HCT116 (cell line): Measurements from ENCODE around the gene PRIMA1. TPM values are rescaled to one million over a fixed set of nuclear protein-coding genes. Genes with fewer than 3 reads are reported as not detected.

ENCODE experiments used
- ATAC-seq: fragments of 200-7000 bp; cut with Tn5 transposase; 2 replicates; pipeline ENCODE4 v1.9.1; 2020; ENCODE audit warnings: mild to moderate bottlenecking, moderate library complexity
- BruUV-seq: library from RNA; stranded (reverse); fragments of 400-500 nt; replicated peaks from 2 replicates; lab custom pipeline; 2021; lab: Mats Ljungman, UMichigan
- CTCF ChIA-PET: fragments of 300-600 bp; sonication (Branson Sonifier 250); formaldehyde crosslinking; loops from one replicate; lab custom pipeline; 2021; ENCODE audit warnings: antibody characterized with exemption; lab: Charles Lee
- POLR2A ChIA-PET: fragments of 300-600, 350-600 bp; sonication (Branson Sonifier 250); formaldehyde crosslinking; loops from one replicate; lab custom pipeline; 2021; ENCODE audit warnings: antibody characterized with exemption; lab: Charles Lee
- RAD21 ChIA-PET, 2 experiments: fragments of 300-600 bp; sonication (Branson Sonifier 250); formaldehyde crosslinking; loops; one replicate each; lab custom pipeline; 2023; ENCODE audit warnings: low total read pairs in 2 of 2; ENCODE audit not compliant: uncharacterized antibody in 2 of 2, unreplicated experiment in 2 of 2, low non-redundant PET in 1 of 2; lab: Charles Lee
- DNase-seq: peaks from one replicate; pipeline ENCODE4 v3.0.0-alpha.2; 2010; ENCODE audit warnings: low read depth, low spot score
- H2AFZ ChIP-seq: fragments of 200-600 bp; shearing (Covaris generic), sonication (generic); 2 replicates; pipeline ENCODE4 v1.6.1; 2017; ENCODE audit warnings: low read depth, mixed run types, mixed read lengths, antibody characterized with exemption, low read length; ENCODE audit not compliant: poor library complexity, severe bottlenecking
- H3K27ac ChIP-seq: 2 replicates; pipeline ENCODE4 v1.5.1; 2012; ENCODE audit warnings: low read depth, low read length
- H3K27me3 ChIP-seq: fragments of 200-600 bp; sonication (generic); 2 replicates; pipeline ENCODE4 v1.6.1; 2016; ENCODE audit warnings: mixed run types, low read length, mixed read lengths; ENCODE audit not compliant: insufficient read depth
- H3K36me3 ChIP-seq, 2 experiments: fragments of 200-500 bp in 1 of 2; fragments of 200-600 bp in 1 of 2; sonication (Bioruptor generic) in 1 of 2; sonication (generic) in 1 of 2; 2 replicates each; pipeline versions ENCODE4 v1.5.1 to v1.6.1; 2014 to 2016; ENCODE audit warnings: low read length in 2 of 2, inconsistent platforms in 1 of 2, mixed read lengths in 1 of 2, mixed run types in 1 of 2; ENCODE audit not compliant: insufficient read depth in 2 of 2, control insufficient read depth in 1 of 2
- H3K4me1 ChIP-seq, 2 experiments: fragments of 200-600 bp in 1 of 2; sonication (generic) in 1 of 2; 2 replicates each; pipeline versions ENCODE4 v1.5.1 to v1.6.1; 2012 to 2017; ENCODE audit warnings: low read length in 2 of 2, inconsistent platforms in 1 of 2, mild to moderate bottlenecking in 1 of 2, mixed read lengths in 1 of 2, mixed run types in 1 of 2, moderate library complexity in 1 of 2; ENCODE audit not compliant: insufficient read depth in 2 of 2, control insufficient read depth in 1 of 2
- H3K4me2 ChIP-seq: fragments of 200-600 bp; sonication (generic); 2 replicates; pipeline ENCODE4 v1.6.1; 2017; ENCODE audit warnings: mixed run types, low read length, mixed read lengths
- H3K4me3 ChIP-seq, 2 experiments: fragments of 200-600 bp in 1 of 2; sonication (generic) in 1 of 2; replicated peaks in 1 of 2; 2 replicates each; pipeline ENCODE4 v1.5.1; 2011 to 2016; ENCODE audit warnings: low read length in 2 of 2, control low read depth in 1 of 2, low read depth in 1 of 2, mild to moderate bottlenecking in 1 of 2, mixed read lengths in 1 of 2, mixed run types in 1 of 2
- H3K79me2 ChIP-seq: fragments of 200-600 bp; sonication (generic); 2 replicates; pipeline ENCODE4 v1.6.1; 2017; ENCODE audit warnings: mild to moderate bottlenecking, mixed run types, low read length, moderate library complexity, mixed read lengths; ENCODE audit not compliant: insufficient read depth
- H3K9ac ChIP-seq: fragments of 200-600 bp; sonication (generic); 2 replicates; pipeline ENCODE4 v1.6.1; 2016; ENCODE audit warnings: low read length, mixed read lengths
- H3K9me2 ChIP-seq: fragments of 200-600 bp; sonication (generic), shearing (Covaris generic); 2 replicates; pipeline ENCODE4 v1.6.1; 2017; ENCODE audit warnings: mixed run types, mild to moderate bottlenecking, moderate library complexity; ENCODE audit not compliant: insufficient read depth
- H3K9me3 ChIP-seq, 2 experiments: fragments of 200-500 bp in 1 of 2; fragments of 200-600 bp in 1 of 2; sonication (Bioruptor generic) in 1 of 2; sonication (generic) in 1 of 2; 2 replicates each; pipeline ENCODE4 v1.6.1; 2014 to 2017; ENCODE audit warnings: low read length in 2 of 2, mixed read lengths in 2 of 2, inconsistent platforms in 1 of 2, low read depth in 1 of 2, mild to moderate bottlenecking in 1 of 2, mixed run types in 1 of 2, moderate library complexity in 1 of 2; ENCODE audit not compliant: control insufficient read depth in 1 of 2, insufficient read depth in 1 of 2
- H4K20me1 ChIP-seq: fragments of 200-600 bp; sonication (generic), shearing (Covaris generic); 2 replicates; pipeline ENCODE4 v1.6.1; 2017; ENCODE audit warnings: mixed run types, mild to moderate bottlenecking, moderate library complexity; ENCODE audit not compliant: insufficient read depth
- CBX3 ChIP-seq: IDR thresholded peaks from 2 replicates; pipeline ENCODE4 v1.6.1; 2012; ENCODE audit warnings: low read depth
- CEBPB ChIP-seq: IDR thresholded peaks from 2 replicates; pipeline ENCODE4 v1.6.1; 2012; ENCODE audit warnings: low read depth
- ELF1 ChIP-seq: IDR thresholded peaks from 2 replicates; pipeline ENCODE4 v1.6.1; 2012; ENCODE audit warnings: low read depth, borderline replicate concordance
- EZH2 ChIP-seq: fragments of 200-600 bp; sonication (generic); IDR thresholded peaks from 2 replicates; pipeline ENCODE4 v1.6.1; 2017; ENCODE audit warnings: antibody characterized with exemption, mixed run types
- EZH2phosphoT487 ChIP-seq: fragments of 200-600 bp; IDR thresholded peaks from 2 replicates; pipeline ENCODE4 v1.6.1; 2018; ENCODE audit warnings: antibody characterized with exemption, borderline replicate concordance
- FOSL1 ChIP-seq: IDR thresholded peaks from 2 replicates; pipeline ENCODE4 v1.6.1; 2012; ENCODE audit warnings: low read depth
- JUND ChIP-seq: IDR thresholded peaks from 2 replicates; pipeline ENCODE4 v1.6.1; 2012
- MAX ChIP-seq: IDR thresholded peaks from 2 replicates; pipeline ENCODE4 v1.6.1; 2012
- POLR2AphosphoS5 ChIP-seq: IDR thresholded peaks from 2 replicates; pipeline ENCODE4 v1.6.1; 2011; ENCODE audit warnings: mild to moderate bottlenecking, low read depth, low read length, moderate library complexity
- RAD21 ChIP-seq: IDR thresholded peaks from 2 replicates; pipeline ENCODE4 v1.6.1; 2012; ENCODE audit warnings: low read depth, mild to moderate bottlenecking
- REST ChIP-seq: IDR thresholded peaks from 2 replicates; pipeline ENCODE4 v1.6.1; 2012; ENCODE audit warnings: low read depth
- SIN3A ChIP-seq: IDR thresholded peaks from 2 replicates; pipeline ENCODE4 v1.6.1; 2012; ENCODE audit warnings: low read depth
- SP1 ChIP-seq: IDR thresholded peaks from 2 replicates; pipeline ENCODE4 v1.6.1; 2012; ENCODE audit warnings: low read depth
- SRF ChIP-seq: IDR thresholded peaks from 2 replicates; pipeline ENCODE4 v1.6.1; 2012; ENCODE audit warnings: low read depth
- TCF7L2 ChIP-seq: IDR thresholded peaks from 2 replicates; pipeline ENCODE4 v1.7.0; 2011; ENCODE audit warnings: borderline replicate concordance, inconsistent platforms; ENCODE audit not compliant: insufficient read depth, insufficient read length; ENCODE audit errors: extremely low read depth
- YY1 ChIP-seq: IDR thresholded peaks from 2 replicates; pipeline ENCODE4 v1.6.1; 2011; ENCODE audit warnings: low read length, low read depth, moderate library complexity, mild to moderate bottlenecking; ENCODE audit not compliant: insufficient replicate concordance; ENCODE audit errors: extremely low read depth
- ZBTB33 ChIP-seq: IDR thresholded peaks from 2 replicates; pipeline ENCODE4 v1.6.1; 2011; ENCODE audit warnings: mild to moderate bottlenecking, low read length, moderate library complexity; ENCODE audit not compliant: insufficient replicate concordance; ENCODE audit errors: extremely low read depth
- ZNF274 ChIP-seq: fragments of 200-500 bp; sonication (Bioruptor generic); IDR thresholded peaks from 2 replicates; pipeline ENCODE4 v1.6.1; 2014; ENCODE audit warnings: mild to moderate bottlenecking, low read depth, low read length, inconsistent platforms
- intact Hi-C: fragments of 100-400 bp; cut with micrococcal nuclease; formaldehyde crosslinking; loops from 2 replicates; pipeline ENCODE4 v1.10.0; 2022
- total RNA-seq: library from RNA; stranded (reverse); gene quantifications from one replicate; pipeline ENCODE4 v1.2.1, GENCODE V29; 2021; ENCODE audit not compliant: unreplicated experiment
- TF ChIP-seq, protein P1 (sequence below), 3 experiments: fragments of 200-600 bp in 1 of 3; sonication (generic) in 1 of 3; IDR thresholded peaks in 2 of 3; conservative IDR thresholded peaks in 1 of 3; 2 replicates each; pipeline ENCODE4 v1.5.1; 2012 to 2017; ENCODE audit warnings: low read depth in 2 of 3, low read length in 2 of 3, antibody characterized with exemption in 1 of 3, borderline replicate concordance in 1 of 3, control low read depth in 1 of 3, mild to moderate bottlenecking in 1 of 3, mixed read lengths in 1 of 3, mixed run types in 1 of 3, moderate library complexity in 1 of 3; ENCODE audit not compliant: insufficient read depth in 1 of 3

The PRIMA1 gene
- total RNA-seq, 1 experiment from 2014 or later: 1.5 TPM

DNA sequence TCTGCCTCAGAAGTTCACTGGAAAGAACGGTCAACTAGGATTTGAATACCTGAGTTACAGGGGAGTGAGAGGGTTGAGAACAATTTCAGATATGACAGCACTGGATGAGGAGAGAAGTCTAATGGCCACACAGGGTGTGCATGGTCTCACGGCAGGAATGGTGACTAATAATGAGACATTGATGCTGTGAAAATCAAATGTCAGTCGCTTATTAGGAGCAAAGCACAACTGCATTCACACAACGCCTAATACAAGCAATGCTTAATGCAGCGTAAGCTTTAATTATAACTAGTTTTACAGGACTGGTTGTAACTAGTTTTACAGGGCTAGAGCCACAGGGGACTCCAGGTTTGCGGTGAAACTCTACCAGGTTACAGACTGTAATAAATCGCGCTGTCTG lies 23.4 kb upstream of the PRIMA1 start:
- H3K4me2 ChIP-seq: no peak overlapping the region
- no peak overlapping the region for H3K4me3 ChIP-seq
- H3K27ac ChIP-seq: no peak overlapping the region
- H3K79me2 ChIP-seq: no peaks in the 10 kb centered on the region
- no peaks in the 10 kb centered on the region for H3K27me3 ChIP-seq
- H3K4me1 ChIP-seq: no peaks in the 10 kb centered on the region
- no peak for DNase-seq
- no peaks in the 10 kb centered on the region for H3K36me3 ChIP-seq
- no peaks in the 10 kb centered on the region for H4K20me1 ChIP-seq
- no TSS peak for BruUV-seq
- intact Hi-C loops: no loop called here
- no peak for ATAC-seq
- no peaks in the 10 kb centered on the region for H3K9me2 ChIP-seq
- POLR2A ChIA-PET: no interaction called here
- H3K9ac ChIP-seq: no peak overlapping the region
- RAD21 ChIA-PET: no interaction called here
- CTCF ChIA-PET: no interaction called here
- no peak overlapping the region for H2AFZ ChIP-seq
- TF ChIP-seq, protein P1, sequence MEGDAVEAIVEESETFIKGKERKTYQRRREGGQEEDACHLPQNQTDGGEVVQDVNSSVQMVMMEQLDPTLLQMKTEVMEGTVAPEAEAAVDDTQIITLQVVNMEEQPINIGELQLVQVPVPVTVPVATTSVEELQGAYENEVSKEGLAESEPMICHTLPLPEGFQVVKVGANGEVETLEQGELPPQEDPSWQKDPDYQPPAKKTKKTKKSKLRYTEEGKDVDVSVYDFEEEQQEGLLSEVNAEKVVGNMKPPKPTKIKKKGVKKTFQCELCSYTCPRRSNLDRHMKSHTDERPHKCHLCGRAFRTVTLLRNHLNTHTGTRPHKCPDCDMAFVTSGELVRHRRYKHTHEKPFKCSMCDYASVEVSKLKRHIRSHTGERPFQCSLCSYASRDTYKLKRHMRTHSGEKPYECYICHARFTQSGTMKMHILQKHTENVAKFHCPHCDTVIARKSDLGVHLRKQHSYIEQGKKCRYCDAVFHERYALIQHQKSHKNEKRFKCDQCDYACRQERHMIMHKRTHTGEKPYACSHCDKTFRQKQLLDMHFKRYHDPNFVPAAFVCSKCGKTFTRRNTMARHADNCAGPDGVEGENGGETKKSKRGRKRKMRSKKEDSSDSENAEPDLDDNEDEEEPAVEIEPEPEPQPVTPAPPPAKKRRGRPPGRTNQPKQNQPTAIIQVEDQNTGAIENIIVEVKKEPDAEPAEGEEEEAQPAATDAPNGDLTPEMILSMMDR (IDR thresholded peaks at IDR 0.05 in 2 of 3, conservative IDR thresholded peaks at IDR 0.05 in 1 of 3; ENCODE audit: borderline replicate concordance in 1 of 3, insufficient read depth in 1 of 3, low read depth in 2 of 3, low read length in 2 of 3): no peak
- TF ChIP-seq RAD21 (no peak), JUND (no peak), MAX (no peak), EZH2phosphoT487 (no peak), POLR2AphosphoS5 (no peak), YY1 (no peak), ZNF274 (no peak), SIN3A (no peak), EZH2 (no peak), ZBTB33 (no peak), ELF1 (no peak), SRF (no peak), SP1 (no peak), CBX3 (no peak), CEBPB (no peak), REST (no peak), TCF7L2 (no peak), FOSL1 (no peak)
- peaks cover 5% of the 10 kb centered on the region in 2 experiments; a peak in 3 of 4 replicates for H3K9me3 ChIP-seq
